COLO668 (cell line): ENCODE results near the gene KSR1.

ENCODE experiments used
- DNase-seq: peaks from one replicate; lab custom pipeline; 2025; ENCODE audit not compliant: unreplicated experiment; lab: John Stamatoyannopoulos, UW

KSR1 gene

DNA sequence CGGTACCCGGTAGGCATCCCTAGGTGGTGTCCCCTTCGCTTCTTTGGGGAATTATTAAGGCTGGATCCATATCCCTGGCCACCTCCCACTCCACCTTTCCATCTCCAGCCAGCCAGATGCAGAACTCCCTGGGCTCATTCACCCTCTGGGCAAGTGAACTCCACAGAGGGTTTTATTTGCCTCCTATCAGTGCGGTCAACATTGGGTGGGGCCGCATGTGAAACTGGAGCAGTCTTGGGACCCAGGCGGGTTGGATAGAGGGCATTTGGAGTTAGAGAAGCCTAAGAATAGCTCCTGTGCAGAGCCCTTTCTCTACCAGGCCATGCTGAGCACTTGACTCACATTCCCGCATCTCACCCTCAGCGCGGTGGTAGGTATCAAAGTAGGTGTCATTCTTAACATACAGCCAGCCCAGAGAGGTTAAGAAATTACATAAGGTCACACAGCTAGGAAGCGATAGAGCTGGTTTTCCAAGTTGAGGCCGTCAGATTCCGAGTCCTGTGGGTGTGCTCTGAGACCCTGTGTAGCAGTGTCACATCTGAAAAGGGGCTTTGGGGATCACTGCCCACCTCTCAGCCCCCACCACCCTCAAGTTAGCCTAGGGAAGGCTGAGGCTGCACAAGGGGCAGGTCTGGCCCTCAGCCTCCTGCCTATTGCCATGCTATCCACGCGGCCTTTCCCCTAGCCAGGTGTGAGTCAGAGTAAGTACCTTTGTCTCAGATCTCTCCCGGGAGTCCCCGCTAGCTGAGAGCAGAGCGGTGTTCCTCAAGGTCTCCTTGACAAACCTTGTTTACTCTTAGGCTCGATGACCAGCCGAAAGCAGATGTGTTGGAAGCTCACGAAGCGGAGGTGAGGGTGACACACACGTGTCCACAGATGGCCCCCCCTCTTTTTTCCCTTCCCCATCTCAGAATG, 147.9 kb downstream of the KSR1 start:
- DNase-seq = no peak

DNA sequence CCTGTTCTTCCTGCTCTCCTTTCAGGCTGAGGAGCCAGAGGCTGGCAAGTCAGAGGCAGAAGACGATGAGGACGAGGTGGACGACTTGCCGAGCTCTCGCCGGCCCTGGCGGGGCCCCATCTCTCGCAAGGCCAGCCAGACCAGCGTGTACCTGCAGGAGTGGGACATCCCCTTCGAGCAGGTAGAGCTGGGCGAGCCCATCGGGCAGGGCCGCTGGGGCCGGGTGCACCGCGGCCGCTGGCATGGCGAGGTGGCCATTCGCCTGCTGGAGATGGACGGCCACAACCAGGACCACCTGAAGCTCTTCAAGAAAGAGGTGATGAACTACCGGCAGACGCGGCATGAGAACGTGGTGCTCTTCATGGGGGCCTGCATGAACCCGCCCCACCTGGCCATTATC, 149.2 kb downstream of the KSR1 start:
- no peak for DNase-seq

DNA sequence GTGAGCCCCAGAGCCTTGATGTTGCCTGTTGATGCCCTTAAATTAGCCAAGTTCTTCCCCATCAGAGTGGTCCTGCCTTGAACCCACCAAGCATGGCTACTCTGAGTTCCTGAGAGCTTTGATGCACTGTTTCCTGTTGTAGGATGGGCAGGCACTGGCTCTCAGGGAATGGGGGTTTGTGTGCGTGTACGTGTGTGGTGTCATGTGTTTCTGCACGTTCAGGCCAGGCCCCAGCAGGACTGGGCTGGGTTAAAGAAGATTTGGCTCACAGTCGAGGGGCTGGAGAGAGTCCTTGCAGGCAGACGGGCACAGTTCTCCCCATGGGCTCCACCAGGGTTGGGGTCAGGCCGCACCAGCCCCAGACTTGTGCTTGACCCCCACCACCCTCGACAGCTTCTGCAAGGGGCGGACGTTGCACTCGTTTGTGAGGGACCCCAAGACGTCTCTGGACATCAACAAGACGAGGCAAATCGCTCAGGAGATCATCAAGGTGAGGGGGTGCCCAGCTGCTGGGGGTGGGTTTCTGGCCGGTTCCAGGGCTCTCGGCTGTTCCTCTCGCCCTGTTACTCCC, 151.4 kb downstream of the KSR1 start:
- DNase-seq = no peak

DNA sequence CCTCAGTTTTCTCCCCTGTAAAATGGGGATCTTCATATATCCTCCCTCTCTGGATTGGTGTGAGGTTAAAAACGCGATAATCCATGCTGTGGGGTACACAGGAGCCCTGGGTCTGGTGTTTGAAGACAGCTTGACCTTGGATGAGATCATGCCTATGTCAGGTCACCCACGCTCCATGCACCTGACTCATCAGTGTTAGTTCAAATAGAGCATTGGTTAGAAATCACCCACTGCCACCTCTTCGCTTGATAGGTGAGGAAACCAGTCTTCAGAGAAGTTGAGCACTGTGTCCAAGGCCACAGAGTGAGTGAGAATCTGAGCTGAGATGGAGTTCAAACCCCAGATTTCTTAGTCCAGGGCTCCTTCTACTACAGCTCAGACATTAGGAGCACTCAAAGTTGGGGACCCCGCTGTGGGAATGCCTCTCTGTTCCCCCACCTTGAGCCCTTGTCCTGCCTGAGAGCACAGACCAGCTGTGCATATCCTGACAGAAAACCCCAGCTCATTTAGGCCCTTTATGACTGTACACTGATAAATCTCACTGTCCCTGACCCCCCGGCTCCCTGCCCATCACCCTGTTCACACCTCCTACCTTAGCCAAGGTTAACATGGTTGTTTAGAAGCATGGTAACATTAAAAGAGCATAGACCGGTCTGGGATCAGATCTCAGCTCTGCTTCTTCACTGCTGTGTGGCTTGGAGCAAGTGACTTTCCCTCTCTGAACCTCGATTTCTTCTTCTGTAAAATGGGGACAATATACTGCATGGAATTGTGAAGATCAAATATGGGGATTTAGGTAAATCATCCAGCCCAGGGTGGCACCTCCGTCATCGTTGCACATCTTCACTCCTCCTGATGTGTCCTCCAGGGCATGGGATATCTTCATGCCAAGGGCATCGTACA, 152.3 kb downstream of the KSR1 start:
- no peak for DNase-seq

DNA sequence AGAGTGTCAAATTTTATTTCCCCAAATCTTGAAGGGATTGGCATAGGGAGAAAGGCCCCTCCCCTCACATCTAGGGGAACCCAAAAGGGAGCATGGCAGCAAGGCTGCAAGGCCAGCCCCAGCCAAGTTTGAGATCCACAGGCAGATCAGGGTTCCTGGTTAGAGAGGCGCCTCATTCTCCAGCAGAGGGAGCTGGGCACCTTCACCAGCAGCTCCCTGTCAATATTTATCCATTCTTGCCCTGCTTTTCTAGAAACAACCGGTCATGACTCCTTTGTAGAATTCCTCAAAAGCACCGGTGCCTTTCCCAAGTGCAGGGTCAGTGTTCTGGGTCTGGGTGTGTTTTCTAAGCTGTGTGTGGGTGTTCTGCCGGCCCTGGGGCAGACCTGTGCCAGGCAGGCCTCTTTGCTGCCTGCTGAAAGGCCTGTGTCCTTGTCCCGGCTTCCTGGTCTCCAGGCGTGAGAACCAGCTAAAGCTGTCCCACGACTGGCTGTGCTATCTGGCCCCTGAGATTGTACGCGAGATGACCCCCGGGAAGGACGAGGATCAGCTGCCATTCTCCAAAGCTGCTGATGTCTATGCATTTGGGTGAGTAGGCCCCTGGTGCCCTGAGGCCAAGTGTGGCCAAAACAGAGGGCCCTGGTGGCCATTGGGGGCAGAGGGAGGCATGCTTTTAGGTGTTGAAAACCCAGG, 153.5 kb downstream of the KSR1 start:
- no peak for DNase-seq

DNA sequence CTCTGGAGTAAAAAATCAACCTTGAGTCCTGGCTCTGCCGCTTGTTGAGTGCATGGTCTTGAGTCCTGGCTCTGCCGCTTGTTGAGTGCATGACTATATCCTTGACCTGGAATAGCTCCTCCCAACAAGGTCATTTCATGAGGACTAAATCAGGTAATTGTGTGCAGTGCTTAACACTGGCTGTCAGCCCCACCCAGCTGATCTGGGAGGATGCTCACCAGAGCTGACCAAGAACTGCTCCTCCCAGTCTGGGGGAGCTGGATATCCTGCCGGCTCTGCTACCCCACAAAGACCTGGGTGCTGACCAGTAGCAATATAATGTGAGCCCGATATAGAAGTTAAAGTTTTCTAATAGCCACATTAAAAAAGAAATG, 154.0 kb downstream of the KSR1 start:
- DNase-seq = no peak

DNA sequence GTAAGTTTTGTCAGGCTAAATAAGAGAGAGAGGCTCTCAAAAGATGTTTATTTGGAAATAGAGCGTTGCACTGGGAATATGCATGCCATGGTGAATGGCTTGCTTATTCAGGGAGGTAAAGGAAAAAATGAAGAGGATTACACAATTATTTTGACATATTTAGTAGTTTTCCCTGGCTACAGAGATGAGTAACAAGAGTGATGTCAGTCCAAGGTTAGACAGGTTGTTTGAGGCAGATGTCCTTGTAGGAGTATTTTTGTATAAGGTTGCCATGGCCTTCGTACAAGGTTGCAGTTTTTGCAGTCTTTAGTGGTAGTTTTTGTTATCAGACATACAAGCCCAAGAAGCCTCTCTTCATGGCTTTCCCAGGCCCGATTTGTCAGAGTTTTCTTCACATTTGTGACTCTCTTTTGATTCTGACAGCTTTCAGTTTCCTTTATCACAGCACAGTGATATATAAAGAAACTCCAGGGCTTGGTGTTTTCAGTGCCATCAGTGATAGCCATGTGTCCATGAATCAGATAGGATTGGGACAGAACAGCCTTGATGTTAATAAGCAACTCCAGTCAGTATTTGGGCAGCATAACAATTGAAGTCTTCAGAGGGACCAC, 156.0 kb downstream of the KSR1 start:
- DNase-seq = no peak

DNA sequence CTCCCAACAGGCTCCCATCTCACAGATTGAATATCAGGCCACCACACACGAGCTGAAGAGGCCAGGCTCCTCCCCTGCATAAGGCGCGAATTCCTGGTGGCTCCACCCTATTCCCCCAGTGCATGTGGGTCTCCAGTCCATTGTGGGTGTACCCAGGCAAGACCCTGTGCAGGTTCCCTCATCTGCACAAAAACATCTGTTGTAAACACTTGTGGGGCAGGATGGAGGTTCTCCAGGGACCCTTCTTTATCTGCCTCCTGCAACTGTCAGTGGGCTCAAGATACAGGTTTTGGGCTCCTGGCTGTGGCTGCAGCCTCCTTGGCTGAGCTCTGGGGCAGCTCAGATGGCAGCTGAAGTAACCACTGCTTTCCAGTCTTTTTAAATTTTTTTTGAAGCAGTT, 157.2 kb downstream of the KSR1 start:
- DNase-seq = no peak

DNA sequence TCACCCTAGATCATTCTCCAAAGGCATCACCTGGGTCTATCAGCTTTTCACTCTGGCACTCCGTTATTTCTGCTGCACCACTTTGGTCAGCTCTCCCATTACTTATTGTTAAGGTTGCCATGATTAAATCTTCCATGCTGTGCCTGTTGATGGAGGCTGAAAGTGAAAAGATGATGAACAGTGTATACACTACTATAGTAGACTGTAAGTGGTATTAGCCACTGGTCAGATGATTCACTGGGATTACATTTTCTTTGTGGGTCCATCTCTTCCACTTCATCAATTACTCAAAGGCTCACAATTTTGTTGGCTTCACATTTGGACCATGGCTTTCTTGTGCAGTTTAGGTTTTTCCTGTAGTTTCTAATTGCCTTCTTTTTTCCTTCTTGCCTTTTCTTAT, 158.9 kb downstream of the KSR1 start:
- no peak for DNase-seq

DNA sequence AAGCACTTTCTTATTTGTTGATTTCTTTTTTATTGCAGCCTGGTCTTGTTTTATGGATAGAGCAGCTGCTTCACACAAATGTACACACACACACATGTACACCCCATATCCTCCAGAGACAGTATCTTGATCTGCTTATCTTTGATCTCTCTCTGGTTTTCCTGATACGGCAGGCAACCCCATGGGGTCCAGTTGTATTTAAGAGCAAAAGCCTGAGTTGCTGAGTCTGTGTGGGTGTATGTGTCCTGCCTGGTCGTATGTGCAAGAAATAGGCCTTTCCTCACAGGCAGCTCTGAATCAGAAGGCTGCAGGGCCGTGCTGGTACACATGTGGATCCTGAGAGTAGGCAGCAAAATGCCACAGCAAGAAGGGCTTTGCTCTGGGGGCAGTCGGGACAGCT, 160.2 kb downstream of the KSR1 start:
- no peak for DNase-seq

DNA sequence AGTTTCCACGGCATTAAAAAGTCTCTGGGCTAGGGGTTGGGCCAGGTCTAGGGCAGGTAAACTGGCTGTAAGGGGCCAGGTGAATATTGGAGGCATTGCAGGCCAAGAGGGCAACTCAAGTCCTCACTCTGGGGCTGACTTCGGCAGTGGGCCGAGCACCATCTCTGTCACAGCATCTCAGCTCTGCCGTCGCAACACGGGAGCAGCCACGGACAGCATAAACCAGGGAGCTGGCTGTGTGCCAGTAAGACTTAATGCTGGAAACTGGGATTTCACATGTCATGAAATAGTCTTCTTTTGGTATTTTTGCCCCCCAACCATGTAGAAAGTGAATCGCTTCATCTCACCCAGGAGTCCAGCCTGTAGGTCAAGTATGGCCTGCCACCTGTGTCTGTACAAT, 162.2 kb downstream of the KSR1 start:
- no peak for DNase-seq

DNA sequence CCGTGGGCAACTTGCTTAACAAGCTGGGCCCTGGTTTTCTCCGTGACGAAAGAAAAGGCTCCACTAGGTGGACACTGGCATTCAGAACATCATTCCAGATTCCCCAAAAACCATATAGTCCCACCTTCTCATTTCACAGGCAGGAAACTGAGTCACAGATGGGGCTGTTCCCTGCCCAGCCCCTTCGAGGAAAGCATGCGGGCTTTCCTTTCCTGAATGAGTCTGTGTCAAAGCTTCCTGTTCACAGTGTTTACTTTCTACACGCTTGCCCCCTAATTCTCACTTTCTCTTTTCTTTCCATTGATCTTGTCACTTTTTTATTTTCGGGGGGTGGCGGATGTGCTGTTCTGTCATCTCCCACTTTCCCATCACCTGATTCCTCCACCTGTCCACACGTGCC, 164.5 kb downstream of the KSR1 start:
- DNase-seq = no peak

DNA sequence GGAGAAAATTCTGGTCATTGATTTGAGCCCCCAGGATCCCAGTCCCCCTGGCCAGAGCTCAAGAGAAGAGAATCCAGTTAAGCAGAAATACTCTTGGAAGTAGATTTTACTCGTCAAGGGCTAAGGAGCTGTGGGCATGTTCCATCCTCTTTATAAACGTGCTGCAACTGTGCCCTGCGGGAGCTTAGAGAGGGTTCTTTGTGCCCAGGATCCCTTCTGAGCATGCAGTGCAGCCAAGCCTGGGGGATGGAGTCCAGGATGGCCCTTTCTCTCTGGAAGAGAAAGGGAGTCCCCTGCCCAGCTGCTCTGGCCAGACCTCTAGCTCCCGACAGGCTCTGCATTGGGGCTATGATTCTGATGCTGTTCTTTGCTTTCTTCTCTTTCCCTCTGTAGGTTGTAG, 165.3 kb downstream of the KSR1 start:
- DNase-seq = no peak

DNA sequence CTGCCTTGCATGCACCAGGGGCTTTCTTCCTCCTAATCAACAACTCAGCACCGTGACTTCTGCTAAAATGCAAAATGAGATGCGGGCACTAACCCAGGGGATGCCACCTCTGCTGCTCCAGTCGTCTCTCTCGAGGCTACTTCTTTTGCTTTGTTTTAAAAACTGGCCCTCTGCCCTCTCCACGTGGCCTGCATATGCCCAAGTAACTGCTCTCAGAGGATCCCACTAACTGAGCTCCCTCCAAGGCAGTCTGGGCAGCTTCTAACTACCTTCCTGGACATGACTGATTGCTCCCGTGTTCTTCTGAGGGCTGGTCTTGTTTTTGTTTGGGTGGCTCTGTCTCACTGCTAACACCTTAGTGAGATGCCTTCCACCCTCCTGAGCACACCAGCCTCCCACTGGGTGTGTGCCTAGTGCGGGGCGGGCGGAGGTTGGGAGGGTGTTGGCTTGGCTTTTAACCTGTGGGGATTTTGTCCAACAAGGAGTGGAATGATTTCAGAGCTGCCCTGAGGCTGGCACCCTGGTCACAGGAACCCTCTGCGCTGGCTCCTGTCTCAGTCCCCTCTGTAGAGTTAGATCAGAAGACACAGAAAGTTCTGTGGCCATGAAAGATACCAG, 165.8 kb downstream of the KSR1 start:
- no peak for DNase-seq

DNA sequence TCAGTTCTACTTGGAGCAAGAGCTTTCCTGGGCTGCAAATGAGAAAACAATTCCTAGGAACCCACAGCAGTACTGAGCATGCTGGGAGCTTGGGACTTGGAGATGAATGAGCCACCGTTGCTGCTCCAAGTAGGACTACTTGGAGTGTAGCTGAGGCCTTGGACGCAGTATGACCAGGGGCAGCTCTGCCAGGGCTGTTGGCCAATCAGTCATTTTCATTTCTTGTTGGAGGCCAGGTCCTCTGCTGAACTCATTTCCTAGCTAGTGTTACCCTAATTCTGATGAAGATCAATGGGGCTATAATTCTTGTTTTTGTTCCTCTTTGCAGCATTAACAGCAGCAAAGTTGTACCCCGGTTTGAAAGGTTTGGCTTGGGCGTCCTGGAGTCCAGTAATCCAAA, 166.7 kb downstream of the KSR1 start:
- no peak for DNase-seq

DNA sequence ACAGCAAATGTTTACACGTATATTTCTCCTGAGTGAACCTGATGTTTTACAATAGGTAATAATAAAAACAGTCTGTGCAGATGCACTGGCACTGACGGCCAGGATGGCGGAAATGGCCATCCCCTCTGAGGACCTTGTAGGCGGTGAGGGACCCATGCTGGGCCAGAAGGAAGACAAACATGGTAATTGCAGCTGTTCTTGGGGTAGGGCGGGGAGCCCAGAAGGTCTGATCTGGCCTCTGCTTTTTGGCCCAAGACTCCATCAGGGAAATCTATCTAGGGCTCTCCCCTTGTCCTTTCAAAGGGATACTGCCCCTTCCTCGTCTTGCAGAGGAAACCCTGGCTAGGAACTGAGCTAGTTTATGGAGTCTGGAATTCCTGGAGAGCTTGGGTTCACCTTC, 167.4 kb downstream of the KSR1 start:
- DNase-seq = no peak

DNA sequence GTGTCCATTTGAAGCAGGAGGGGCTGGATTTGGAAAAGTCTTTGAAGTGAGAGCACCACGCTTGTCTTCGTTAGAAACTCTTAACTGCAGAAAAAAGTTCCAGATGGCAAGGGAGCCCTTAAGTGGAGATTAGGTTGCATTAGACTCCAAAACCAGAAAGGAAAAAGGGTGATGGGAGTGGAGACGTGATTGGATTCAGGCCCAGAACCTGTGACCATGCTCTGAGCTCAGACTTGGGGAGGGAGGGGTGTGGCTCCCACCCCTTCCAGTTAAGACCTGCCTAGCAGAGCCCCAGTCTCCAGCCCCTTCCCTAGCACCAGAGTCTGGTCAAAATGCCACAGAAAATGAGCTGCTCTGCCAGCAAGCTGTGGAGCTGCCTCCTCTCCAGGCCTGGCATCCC, 168.3 kb downstream of the KSR1 start:
- DNase-seq = no peak

DNA sequence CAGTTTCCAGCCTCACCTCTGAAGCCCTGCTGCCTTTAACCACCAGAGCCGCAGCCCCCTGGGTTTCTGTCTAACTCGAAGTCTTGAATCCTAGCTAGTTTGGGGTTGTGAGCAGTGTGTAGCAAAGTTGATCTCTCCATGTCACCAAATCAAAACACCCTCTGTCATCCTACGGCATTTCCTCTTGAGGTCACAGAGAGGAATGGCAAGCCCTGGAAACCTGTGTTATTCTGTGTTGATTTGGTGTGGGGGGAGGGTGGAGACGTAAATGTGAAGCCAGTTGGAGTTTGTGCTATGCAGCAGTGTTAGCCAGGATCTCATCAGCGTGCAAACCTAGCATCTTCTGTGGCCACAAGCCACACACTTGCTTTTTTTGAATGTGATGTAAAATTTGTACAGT, 169.6 kb downstream of the KSR1 start:
- DNase-seq = no peak

DNA sequence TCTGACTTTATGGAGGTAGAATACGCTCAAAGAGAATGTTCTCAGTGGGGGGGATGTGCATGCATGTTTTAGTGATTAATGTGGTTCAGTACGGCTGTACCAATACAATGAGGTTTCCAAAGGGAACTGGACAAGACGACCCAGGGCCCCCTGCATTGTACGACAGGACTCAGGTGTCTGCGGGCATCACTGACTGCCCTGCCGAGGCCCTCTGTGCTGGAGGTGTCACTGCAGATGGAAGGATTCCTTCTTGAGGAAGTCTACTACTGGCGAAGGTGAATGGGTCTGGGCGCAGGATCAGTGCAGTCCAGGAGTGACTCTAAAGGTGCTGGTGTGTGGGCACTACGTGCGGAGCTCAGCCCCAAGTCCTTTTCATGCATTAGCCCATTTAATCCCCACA, 171.3 kb downstream of the KSR1 start:
- DNase-seq = no peak

DNA sequence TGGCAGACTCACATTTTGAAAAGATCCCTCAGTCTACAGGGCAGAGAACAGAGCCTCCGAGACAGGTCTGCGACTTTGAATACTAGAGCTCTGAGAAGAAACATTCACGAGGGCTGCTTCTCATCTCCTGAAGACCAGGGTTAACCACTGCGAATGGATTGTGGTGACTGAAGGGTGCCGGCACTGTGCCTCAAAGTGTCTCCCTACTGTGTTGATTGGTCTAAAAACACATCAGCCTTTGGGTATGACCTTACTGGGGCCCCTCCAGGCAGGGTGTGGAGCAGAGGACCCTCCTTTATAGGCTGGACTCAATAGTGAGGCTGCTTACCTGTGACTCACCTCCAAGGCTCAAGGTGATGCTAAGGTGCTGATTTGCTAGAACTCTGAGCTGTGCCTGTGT, 172.1 kb downstream of the KSR1 start:
- DNase-seq = no peak
